ENCODE measurements around the gene DNAH5. TPM values are rescaled to one million over a fixed set of nuclear protein-coding genes. Genes with fewer than 3 reads are reported as not detected.

Gene DNAH5
- total RNA-seq, 1 donor from 2014 or later = 13.8 TPM

DNA sequence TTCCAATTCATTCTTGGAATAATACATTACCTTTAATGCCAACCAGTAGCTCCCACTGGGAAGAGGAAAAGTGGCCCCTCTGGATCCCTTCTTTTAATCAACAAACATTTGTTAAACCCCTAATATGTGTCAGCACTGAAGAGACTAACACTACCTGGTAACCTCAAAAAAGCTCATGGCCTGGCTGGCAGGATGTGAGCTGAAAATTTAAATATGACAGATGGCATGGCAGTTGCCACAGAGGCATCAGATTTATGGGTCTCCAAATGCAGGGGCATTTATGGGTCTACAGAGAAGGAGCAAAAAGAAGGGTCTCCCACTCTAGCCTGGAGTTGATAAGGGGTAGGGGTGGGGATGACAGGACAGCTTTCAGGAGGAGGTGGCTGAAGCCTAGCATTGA is 12.5 kb downstream of the DNAH5 start:
- Histone ChIP-seq H3K27ac (no peak overlapping the region), H3K4me3 (no peak overlapping the region), H3K36me3 (no peaks in the 10 kb centered on the region), H3K9me3 (peaks cover 12% of the 10 kb centered on the region), H3K27me3 (ENCODE audit: low read depth) (no peaks in the 10 kb centered on the region), H3K4me1 (no peaks in the 10 kb centered on the region)
- DNase-seq (no peak), ATAC-seq (no peak)
- TF ChIP-seq, protein P1, sequence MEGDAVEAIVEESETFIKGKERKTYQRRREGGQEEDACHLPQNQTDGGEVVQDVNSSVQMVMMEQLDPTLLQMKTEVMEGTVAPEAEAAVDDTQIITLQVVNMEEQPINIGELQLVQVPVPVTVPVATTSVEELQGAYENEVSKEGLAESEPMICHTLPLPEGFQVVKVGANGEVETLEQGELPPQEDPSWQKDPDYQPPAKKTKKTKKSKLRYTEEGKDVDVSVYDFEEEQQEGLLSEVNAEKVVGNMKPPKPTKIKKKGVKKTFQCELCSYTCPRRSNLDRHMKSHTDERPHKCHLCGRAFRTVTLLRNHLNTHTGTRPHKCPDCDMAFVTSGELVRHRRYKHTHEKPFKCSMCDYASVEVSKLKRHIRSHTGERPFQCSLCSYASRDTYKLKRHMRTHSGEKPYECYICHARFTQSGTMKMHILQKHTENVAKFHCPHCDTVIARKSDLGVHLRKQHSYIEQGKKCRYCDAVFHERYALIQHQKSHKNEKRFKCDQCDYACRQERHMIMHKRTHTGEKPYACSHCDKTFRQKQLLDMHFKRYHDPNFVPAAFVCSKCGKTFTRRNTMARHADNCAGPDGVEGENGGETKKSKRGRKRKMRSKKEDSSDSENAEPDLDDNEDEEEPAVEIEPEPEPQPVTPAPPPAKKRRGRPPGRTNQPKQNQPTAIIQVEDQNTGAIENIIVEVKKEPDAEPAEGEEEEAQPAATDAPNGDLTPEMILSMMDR (IDR thresholded peaks at IDR 0.05) = no peak
- intact Hi-C loops (cut with DNase I) = no loop called here

DNA sequence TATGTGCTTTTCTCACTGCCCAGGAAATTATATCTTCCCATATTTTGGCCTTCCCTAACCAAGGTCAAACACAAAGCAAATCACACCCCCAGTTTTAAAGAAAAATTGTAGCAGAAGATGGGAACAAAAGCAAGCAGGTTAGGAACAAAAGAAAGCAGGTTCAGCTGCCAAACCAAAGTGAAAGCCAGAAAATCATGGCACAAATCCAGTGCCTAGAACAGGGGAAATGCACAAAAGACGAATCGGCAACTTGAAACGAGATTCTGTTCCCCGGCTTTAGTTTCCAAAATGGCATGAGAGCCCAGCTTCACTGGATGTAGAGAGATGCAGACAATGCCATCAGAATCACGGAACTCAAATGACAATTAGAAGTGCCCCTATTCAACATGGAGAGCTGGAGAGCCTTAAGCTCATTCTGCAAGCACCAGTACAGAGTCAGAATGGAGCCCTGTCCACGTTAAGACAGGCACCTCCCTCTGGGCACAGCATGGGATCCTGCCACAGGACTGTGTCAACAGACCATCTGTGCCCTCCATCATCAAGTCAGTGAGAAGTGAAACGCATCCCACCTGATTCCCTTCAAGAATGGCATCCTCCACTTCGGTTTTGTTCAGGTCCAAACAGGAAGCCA is 13.8 kb downstream of the DNAH5 start:
- intact Hi-C loops (cut with DNase I) = no loop called here
- no peaks in the 10 kb centered on the region for H3K4me1 ChIP-seq
- no peaks in the 10 kb centered on the region for H3K36me3 ChIP-seq
- no peak for DNase-seq
- H3K4me3 ChIP-seq = no peak overlapping the region
- no peaks in the 10 kb centered on the region for H3K27me3 ChIP-seq (ENCODE audit: low read depth)
- H3K27ac ChIP-seq = no peak overlapping the region
- TF ChIP-seq, protein P1 (IDR thresholded peaks at IDR 0.05) = no peak
- H3K9me3 ChIP-seq = peaks cover 12% of the 10 kb centered on the region
- no peak for ATAC-seq

DNA sequence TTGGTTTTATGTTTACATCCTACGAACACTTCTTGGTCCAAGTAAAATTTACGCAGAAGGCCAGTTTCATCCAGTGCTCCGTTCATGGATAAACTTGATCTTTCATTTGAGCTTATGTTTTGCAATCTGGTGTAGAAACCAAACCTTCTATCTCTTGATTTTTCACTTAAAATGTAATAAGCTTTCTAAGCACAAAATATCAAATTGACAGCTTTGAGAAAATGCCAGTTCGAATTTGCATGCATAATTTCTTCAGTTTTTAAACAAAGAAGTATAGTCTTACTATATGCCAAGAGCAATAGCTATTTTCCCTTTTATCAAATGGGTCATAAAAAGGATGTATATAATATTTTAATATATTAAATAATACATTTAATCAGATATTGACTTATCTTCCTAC is 17.8 kb downstream of the DNAH5 start:
- intact Hi-C loops (cut with DNase I) = no loop called here
- Histone ChIP-seq H3K27ac (no peak overlapping the region), H3K36me3 (no peaks in the 10 kb centered on the region), H3K4me3 (no peak overlapping the region), H3K4me1 (no peaks in the 10 kb centered on the region), H3K9me3 (no peaks in the 10 kb centered on the region), H3K27me3 (ENCODE audit: low read depth) (no peaks in the 10 kb centered on the region)
- TF ChIP-seq, protein P1 (IDR thresholded peaks at IDR 0.05) = no peak
- ATAC-seq (no peak), DNase-seq (no peak)

DNA sequence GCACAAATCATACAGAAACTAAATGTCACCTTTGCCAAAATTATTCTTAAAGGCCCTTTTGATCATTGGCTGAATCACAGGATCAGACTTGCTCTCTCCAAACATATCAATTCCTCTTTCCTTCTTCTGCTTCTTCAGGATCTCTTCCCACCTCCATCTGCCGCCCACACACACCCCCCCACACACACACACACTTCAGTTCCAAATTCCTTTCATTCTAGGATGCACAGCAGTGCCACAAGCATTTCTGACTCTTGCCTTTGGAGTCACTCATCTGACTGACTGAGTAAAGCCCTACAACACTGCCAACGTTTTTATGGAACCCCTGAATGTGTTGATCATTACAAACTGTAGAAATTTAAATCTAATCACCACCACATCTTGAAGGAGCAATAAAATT is 22.9 kb downstream of the DNAH5 start:
- Histone ChIP-seq H3K4me3 (no peak overlapping the region), H3K27me3 (ENCODE audit: low read depth) (no peaks in the 10 kb centered on the region), H3K9me3 (no peaks in the 10 kb centered on the region), H3K4me1 (no peaks in the 10 kb centered on the region), H3K36me3 (peaks cover 6% of the 10 kb centered on the region), H3K27ac (no peak overlapping the region)
- TF ChIP-seq, protein P1 (IDR thresholded peaks at IDR 0.05) = no peak
- ATAC-seq = no peak
- DNase-seq = no peak
- intact Hi-C loops (cut with DNase I) = no loop called here

DNA sequence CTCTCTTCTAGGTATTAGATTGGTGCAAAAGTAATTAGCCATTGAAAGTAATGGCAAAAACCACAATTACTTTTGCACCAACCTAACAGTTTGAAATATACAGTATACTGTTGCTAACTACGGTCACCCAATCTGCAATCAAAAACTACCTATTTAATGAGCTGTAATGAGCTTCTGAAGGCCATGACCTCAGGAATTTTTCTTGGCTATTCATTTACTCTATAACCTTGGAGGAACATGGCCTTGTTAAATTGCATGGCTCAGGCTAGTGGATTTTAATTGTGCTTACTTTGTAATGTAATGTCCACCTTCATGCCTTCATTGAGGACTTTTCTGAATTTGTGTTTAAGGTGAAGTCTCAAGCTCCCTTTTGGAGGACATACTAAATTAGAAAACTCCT is 24.7 kb downstream of the DNAH5 start:
- intact Hi-C loops (cut with DNase I) = no loop called here
- H3K4me1 ChIP-seq = no peaks in the 10 kb centered on the region

More for the DNA sequence above, 24.7 kb downstream of the DNAH5 start:
- Histone ChIP-seq H3K27me3 (ENCODE audit: low read depth) (no peaks in the 10 kb centered on the region), H3K4me3 (no peak overlapping the region), H3K27ac (no peak overlapping the region), H3K9me3 (no peaks in the 10 kb centered on the region), H3K36me3 (peaks cover 6% of the 10 kb centered on the region)
- TF ChIP-seq, protein P1 (IDR thresholded peaks at IDR 0.05) = no peak
- DNase-seq (no peak), ATAC-seq (no peak)
